Omental fat pad (tissue), 4 donors: ENCODE measurements around the gene FHOD3. TPM values are rescaled to one million over a fixed set of nuclear protein-coding genes. Genes with fewer than 3 reads are reported as not detected.

Experiments used
- ATAC-seq: fragments of 150-250 bp; one replicate; pipeline ENCODE4 v1.9.1; 2016; ENCODE audit warnings: mild to moderate bottlenecking, moderate library complexity; ENCODE audit not compliant: low FRiP score
- DNase-seq: peaks from one replicate; pipeline ENCODE4 v3.0.0-alpha.2; 2019; ENCODE audit warnings: low spot score
- CTCF ChIP-seq, 3 donors: fragments of 450-650 bp; IDR thresholded peaks; one replicate each; pipeline ENCODE4 v1.5.1; 2016 to 2017; ENCODE audit warnings: antibody characterized with exemption in 3 of 3, mild to moderate bottlenecking in 3 of 3, moderate library complexity in 2 of 3
- total RNA-seq, 4 donors: library from RNA; depleted of rRNA; stranded (reverse); fragments of >200 nt; gene quantifications; one replicate each; pipeline ENCODE4 v1.1.0, GENCODE V29; 2016

FHOD3 gene
- total RNA-seq, 4 donors from 2014 or later = 0.96 to 3.8 (median 2.3) TPM

- DNase-seq (no peak), ATAC-seq (no peak)
- TF ChIP-seq CTCF (IDR thresholded peaks at IDR 0.05) = no peak
These were observed 235.3 kb downstream of the FHOD3 start for GRCh38 chr18:36532815-36533214.

- DNase-seq (no peak), ATAC-seq (no peak)
- TF ChIP-seq CTCF (IDR thresholded peaks at IDR 0.05) = no peak
These were observed 236.1 kb downstream of the FHOD3 start for GRCh38 chr18:36533446-36534153.

GRCh38 chr18:36534154-36534688, 236.7 kb downstream of the FHOD3 start:
- DNase-seq (no peak), ATAC-seq (no peak)
- no peak for TF ChIP-seq CTCF (IDR thresholded peaks at IDR 0.05)

- no peak for ATAC-seq
- DNase-seq = no peak
- TF ChIP-seq CTCF (IDR thresholded peaks at IDR 0.05) = no peak
These were observed 237.9 kb downstream of the FHOD3 start for GRCh38 chr18:36535202-36535935.

- ATAC-seq (no peak), DNase-seq (no peak)
- TF ChIP-seq CTCF (IDR thresholded peaks at IDR 0.05) = no peak
These were observed 238.9 kb downstream of the FHOD3 start for GRCh38 chr18:36536426-36536825.

- TF ChIP-seq CTCF (IDR thresholded peaks at IDR 0.05) = no peak
- no peak for ATAC-seq
- DNase-seq = no peak
These were observed 239.8 kb downstream of the FHOD3 start for GRCh38 chr18:36537289-36537688.
